T-cell (primary cell): ENCODE measurements around the gene SLC6A1. TPM values are rescaled to one million over a fixed set of nuclear protein-coding genes. Genes with fewer than 3 reads are reported as not detected.

Experiments
- ATAC-seq, 4 experiments: fragments of 200-7000 bp in 3 of 4; fragments of 150-1000 bp in 1 of 4; cut with Tn5 transposase; replicated peaks in 1 of 4; 1 replicate in 3 of 4; 2 replicates in 1 of 4; pipeline ENCODE4 v1.10.0; 2021; ENCODE audit warnings: moderate library complexity in 3 of 4, mild to moderate bottlenecking in 2 of 4, moderate number of reproducible peaks in 1 of 4
- CTCF ChIA-PET, 2 donors: fragments of 300-600 bp; sonication (Branson Sonifier 250); formaldehyde crosslinking; loops; one replicate each; lab custom pipeline; 2022; ENCODE audit warnings: antibody characterized with exemption in 2 of 2; lab: Charles Lee
- POLR2A ChIA-PET, 2 donors: fragments of 300-600 bp; sonication (Branson Sonifier 250); formaldehyde crosslinking; loops; one replicate each; lab custom pipeline; 2022; ENCODE audit warnings: antibody characterized with exemption in 2 of 2; lab: Charles Lee
- DNase-seq, 35 experiments: peaks; one replicate each; pipeline versions ENCODE4 v3.0.0 to v3.0.0-alpha.2; 2013 to 2023
- H3K27ac ChIP-seq: one replicate; pipeline ENCODE4 v1.5.1; 2013; ENCODE audit warnings: low read length
- H3K27me3 ChIP-seq, 2 experiments: replicated peaks in 1 of 2; 1 replicate in 1 of 2; 2 replicates in 1 of 2; pipeline versions ENCODE4 v1.6.1 to v1.7.0; 2013; ENCODE audit warnings: low read length in 1 of 2, mixed read lengths in 1 of 2; ENCODE audit not compliant: control insufficient read depth in 2 of 2, insufficient read depth in 2 of 2; ENCODE audit errors: extremely low read depth in 1 of 2
- H3K36me3 ChIP-seq, 2 donors: 1 replicate in 1 of 2; 2 replicates in 1 of 2; pipeline versions ENCODE4 v1.6.1 to v1.7.0; 2013; ENCODE audit warnings: low read length in 1 of 2; ENCODE audit not compliant: control insufficient read depth in 2 of 2, insufficient read depth in 1 of 2; ENCODE audit errors: extremely low read depth in 1 of 2
- H3K4me1 ChIP-seq, 2 experiments: 1 replicate in 1 of 2; 2 replicates in 1 of 2; pipeline versions ENCODE4 v1.6.1 to v1.7.0; 2013; ENCODE audit warnings: low read length in 2 of 2, mixed read lengths in 1 of 2; ENCODE audit not compliant: insufficient read depth in 2 of 2, control insufficient read depth in 1 of 2; ENCODE audit errors: extremely low read depth in 1 of 2
- H3K4me3 ChIP-seq, 2 donors: 1 replicate in 1 of 2; 2 replicates in 1 of 2; pipeline versions ENCODE4 v1.5.1 to v1.7.0; 2013; ENCODE audit warnings: mild to moderate bottlenecking in 2 of 2, low read length in 1 of 2, moderate library complexity in 1 of 2; ENCODE audit not compliant: control insufficient read depth in 1 of 2; ENCODE audit errors: extremely low read depth in 1 of 2
- H3K9me3 ChIP-seq: 2 replicates; pipeline ENCODE4 v1.7.0; 2013
- H3K27ac Mint-ChIP-seq, 2 donors: one replicate each; pipeline ENCODE4 v1.8.0; 2020 to 2021; ENCODE audit warnings: mild to moderate bottlenecking in 2 of 2, mixed read lengths in 2 of 2
- H3K27me3 Mint-ChIP-seq, 2 donors: one replicate each; pipeline ENCODE4 v1.8.0; 2021 to 2022; ENCODE audit warnings: mixed read lengths in 2 of 2
- H3K36me3 Mint-ChIP-seq: one replicate; pipeline ENCODE4 v1.8.0; 2021; ENCODE audit warnings: mixed read lengths
- H3K4me1 Mint-ChIP-seq, 3 donors: one replicate each; pipeline ENCODE4 v1.8.0; 2020 to 2022; ENCODE audit warnings: mixed read lengths in 3 of 3, mild to moderate bottlenecking in 1 of 3
- H3K4me3 Mint-ChIP-seq, 3 donors: one replicate each; pipeline ENCODE4 v1.8.0; 2020 to 2022; ENCODE audit warnings: mild to moderate bottlenecking in 3 of 3, mixed read lengths in 3 of 3, moderate library complexity in 3 of 3
- H3K9me3 Mint-ChIP-seq, 3 donors: one replicate each; pipeline ENCODE4 v1.8.0; 2020 to 2022; ENCODE audit warnings: mixed read lengths in 3 of 3
- WGBS: methylation state at CpG from one replicate; pipeline ENCODE4 v1.1.5; 2013; ENCODE audit warnings: missing lambda C conversion rate; ENCODE audit not compliant: insufficient coverage; 5-methylcytosine and 5-hydroxymethylcytosine counted together
- total RNA-seq, 35 experiments: library from RNA in 6 of 35; stranded (reverse) in 6 of 35; fragments of 120-200 nt in 1 of 35; gene quantifications; one replicate each; pipeline versions ENCODE4 v1.2.1 to v1.2.4 and lab custom pipeline; 2013 to 2026

Gene SLC6A1
- total RNA-seq, 5 donors from 2014 or later (not counting 1 experiment from before 2014, with no cell fraction given) = 0.13 to 0.16 TPM; not detected in 3

DNA sequence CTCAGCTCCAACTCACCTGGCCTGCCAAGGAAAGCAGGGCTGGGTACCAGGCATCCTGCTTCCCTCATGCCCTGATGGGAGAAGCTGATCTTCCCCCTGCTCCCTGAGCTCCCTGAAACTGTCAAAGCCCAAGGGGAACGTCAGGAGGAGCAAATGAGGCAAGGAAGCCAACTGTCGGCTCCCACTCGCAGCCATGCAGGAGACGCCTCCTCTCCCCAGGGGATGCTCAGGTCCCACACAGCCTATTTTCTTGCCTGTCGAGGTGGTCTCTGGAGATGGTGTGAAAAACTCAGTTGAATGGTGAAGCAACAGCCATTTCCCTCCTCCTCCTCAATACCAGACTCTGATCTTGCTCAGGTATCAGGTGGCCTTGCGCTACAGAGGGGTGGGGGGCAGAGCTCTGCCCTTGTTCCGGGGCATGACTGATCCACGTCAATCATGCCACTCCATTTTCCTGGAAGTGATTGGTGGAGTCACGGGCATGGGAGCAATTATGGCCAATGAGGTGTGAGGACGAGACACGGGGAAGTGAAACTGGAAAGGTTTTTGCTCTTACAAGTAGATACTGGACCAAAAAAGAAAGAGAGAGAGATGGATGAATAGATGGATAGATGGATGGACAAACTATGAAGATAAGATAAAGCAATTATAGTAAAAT, 58.2 kb downstream of the SLC6A1 start:
- no peaks in the 10 kb centered on the region for H3K4me1 Mint-ChIP-seq
- 54% methylated on average over 6 of the region's 11 CpGs for WGBS
- no peaks in the 10 kb centered on the region for H3K4me1 ChIP-seq
- no peaks in the 10 kb centered on the region for H3K9me3 ChIP-seq
- H3K4me3 ChIP-seq = no peak overlapping the region
- no peak overlapping the region for H3K27ac Mint-ChIP-seq
- CTCF ChIA-PET = no interaction called here
- H3K9me3 Mint-ChIP-seq = no peaks in the 10 kb centered on the region
- POLR2A ChIA-PET = no interaction called here
- H3K36me3 Mint-ChIP-seq = no peaks in the 10 kb centered on the region
- peaks cover 0 to 18% of the 10 kb centered on the region in 2 experiments for H3K27me3 ChIP-seq
- peaks cover 19 to 26% of the 10 kb centered on the region in 2 donors for H3K27me3 Mint-ChIP-seq
- ATAC-seq (no peak), DNase-seq (no peak)
- no peak overlapping the region for H3K4me3 Mint-ChIP-seq
- no peak overlapping the region for H3K27ac ChIP-seq
- no peaks in the 10 kb centered on the region for H3K36me3 ChIP-seq

- ChIA-PET CTCF (no interaction called here), POLR2A (no interaction called here)
- no peak overlapping the region for H3K4me3 Mint-ChIP-seq
- H3K9me3 ChIP-seq = no peaks in the 10 kb centered on the region
- H3K27ac ChIP-seq = no peak overlapping the region
- H3K27me3 Mint-ChIP-seq = peaks cover 37% of the 10 kb centered on the region in 2 donors
- H3K36me3 Mint-ChIP-seq = no peaks in the 10 kb centered on the region
- WGBS = 80% methylated on average over 3 of the region's 8 CpGs
- no peaks in the 10 kb centered on the region for H3K9me3 Mint-ChIP-seq
- H3K4me3 ChIP-seq = no peak overlapping the region
- no peaks in the 10 kb centered on the region for H3K4me1 ChIP-seq
- DNase-seq (no peak), ATAC-seq (no peak)
- no peak overlapping the region for H3K27ac Mint-ChIP-seq
- H3K36me3 ChIP-seq = no peaks in the 10 kb centered on the region
- no peaks in the 10 kb centered on the region for H3K4me1 Mint-ChIP-seq
- H3K27me3 ChIP-seq = peaks cover 0 to 23% of the 10 kb centered on the region in 2 experiments
These were observed 61.5 kb downstream of the SLC6A1 start for GRCh38 chr3:11053926-11054503.

DNA sequence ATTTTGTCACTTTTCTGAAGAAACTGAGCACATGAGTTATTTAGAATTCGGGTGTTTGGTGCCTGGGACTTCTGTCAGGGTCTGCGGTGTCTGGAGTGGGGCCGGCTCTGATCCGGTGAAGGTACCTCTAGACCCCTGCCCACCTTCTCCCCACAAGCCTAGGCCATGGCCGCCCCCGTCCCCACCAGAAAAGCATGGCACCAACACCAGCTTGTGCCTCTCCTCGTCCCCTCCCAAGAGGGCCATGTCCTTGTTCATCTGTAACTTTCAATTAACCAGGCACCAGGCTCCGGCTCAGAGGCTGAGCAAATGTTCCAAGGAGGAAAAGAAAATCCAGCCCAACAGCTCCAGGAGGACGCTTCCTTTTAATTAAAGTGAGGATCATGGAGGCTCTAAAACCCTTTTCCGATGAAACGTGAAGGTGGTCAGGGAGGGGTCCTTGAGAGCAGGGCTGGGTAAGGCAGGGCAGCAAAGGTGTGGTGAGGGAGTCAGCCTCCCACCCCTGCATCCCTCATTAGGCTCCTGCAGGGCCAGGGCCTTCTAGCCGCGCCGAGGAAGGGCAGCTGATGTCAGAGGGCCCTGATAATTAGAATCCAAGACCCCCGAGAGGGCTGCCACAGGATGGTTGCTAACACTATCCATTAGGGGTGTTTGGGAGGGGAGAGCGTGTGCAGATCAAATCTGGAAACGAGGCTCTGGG, 62.3 kb downstream of the SLC6A1 start:
- ATAC-seq = no peak
- POLR2A ChIA-PET = interaction anchor here in 1 of 2 donors (0.6 kb wide), 1 partner anchor 474 kb away, joined by 7 read pairs; no protein-coding TSS in a partner anchor
- H3K27ac Mint-ChIP-seq = no peak overlapping the region

DNA sequence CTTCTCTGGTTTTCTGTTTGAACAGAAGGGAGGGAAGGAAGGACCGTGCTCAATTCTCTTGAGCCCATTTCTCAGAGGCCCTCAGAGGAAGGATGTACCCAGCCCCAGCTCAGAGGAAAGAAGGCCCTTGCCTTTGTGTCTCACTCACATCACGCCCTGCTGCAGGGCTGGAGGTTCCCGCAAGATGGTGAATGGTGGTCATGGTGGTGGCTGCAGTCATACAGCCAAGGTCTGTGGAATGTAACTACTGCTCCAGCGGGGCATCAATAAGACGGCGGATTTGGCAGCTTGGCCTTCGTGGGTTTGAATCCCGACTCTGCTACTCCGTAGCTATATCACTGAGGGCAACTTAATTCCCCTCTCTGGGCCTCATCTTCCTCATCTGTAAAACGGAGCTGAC, 62.9 kb downstream of the SLC6A1 start:
- H3K27ac Mint-ChIP-seq = no peak overlapping the region
- no peaks in the 10 kb centered on the region for H3K9me3 Mint-ChIP-seq
- H3K36me3 Mint-ChIP-seq = no peaks in the 10 kb centered on the region
- ATAC-seq (no peak), DNase-seq (no peak)
- WGBS = 88% methylated on average over 6 of the region's 10 CpGs
- no peaks in the 10 kb centered on the region for H3K9me3 ChIP-seq
- H3K27me3 ChIP-seq = peaks cover 0 to 31% of the 10 kb centered on the region in 2 experiments
- no peak overlapping the region for H3K4me3 Mint-ChIP-seq
- H3K4me1 ChIP-seq = peaks cover 0 to under 1% of the 10 kb centered on the region in 2 experiments
- H3K36me3 ChIP-seq = no peaks in the 10 kb centered on the region
- CTCF ChIA-PET = interaction anchor here in 1 of 2 donors (0.8 kb wide), 1 partner anchor 9 kb away, joined by 4 read pairs; no protein-coding TSS in a partner anchor
- peaks cover 31 to 37% of the 10 kb centered on the region in 2 donors for H3K27me3 Mint-ChIP-seq
- H3K4me3 ChIP-seq = no peak overlapping the region
- POLR2A ChIA-PET = interaction anchor here in 1 of 2 donors (0.5 to 0.6 kb wide), 2 partner anchors 324 to 473 kb away, joined by 3 to 7 read pairs; no protein-coding TSS in a partner anchor
- peaks cover 3 to 4% (median 3%) of the 10 kb centered on the region in 3 donors for H3K4me1 Mint-ChIP-seq
- no peak overlapping the region for H3K27ac ChIP-seq

More for the DNA sequence above, 62.3 kb downstream of the SLC6A1 start:
- H3K9me3 Mint-ChIP-seq = no peaks in the 10 kb centered on the region
- no peak for DNase-seq
- CTCF ChIA-PET = no interaction called here
- peaks cover 32 to 37% of the 10 kb centered on the region in 2 donors for H3K27me3 Mint-ChIP-seq
- H3K36me3 Mint-ChIP-seq = no peaks in the 10 kb centered on the region
- Histone ChIP-seq H3K4me3 (no peak overlapping the region), H3K4me1 (no peaks in the 10 kb centered on the region), H3K36me3 (no peaks in the 10 kb centered on the region), H3K27ac (no peak overlapping the region), H3K9me3 (no peaks in the 10 kb centered on the region), H3K27me3 (peaks cover 0 to 28% of the 10 kb centered on the region in 2 experiments)
- 90% methylated on average over 8 of the region's 17 CpGs for WGBS
- no peak overlapping the region for H3K4me3 Mint-ChIP-seq
- no peaks in the 10 kb centered on the region for H3K4me1 Mint-ChIP-seq

GRCh38 chr3:11056531-11057050, 64.0 kb downstream of the SLC6A1 start:
- POLR2A ChIA-PET = no interaction called here

GRCh38 chr3:11057655-11058054, 65.1 kb downstream of the SLC6A1 start:
- no peak overlapping the region for H3K27ac ChIP-seq
- DNase-seq = no peak
- no peak for ATAC-seq
- peaks cover 0 to 6% of the 10 kb centered on the region in 2 experiments for H3K4me1 ChIP-seq
- H3K36me3 ChIP-seq = no peaks in the 10 kb centered on the region
- H3K36me3 Mint-ChIP-seq = no peaks in the 10 kb centered on the region
- 71% methylated on average over 4 of the region's 4 CpGs for WGBS
- H3K4me1 Mint-ChIP-seq = peaks cover 3 to 4% (median 3%) of the 10 kb centered on the region in 3 donors
- peaks cover 0 to 30% of the 10 kb centered on the region in 2 experiments for H3K27me3 ChIP-seq
- ChIA-PET CTCF (no interaction called here), POLR2A (no interaction called here)
- no peak overlapping the region for H3K4me3 ChIP-seq
- peaks cover 32 to 36% of the 10 kb centered on the region in 2 donors for H3K27me3 Mint-ChIP-seq
- H3K9me3 ChIP-seq = no peaks in the 10 kb centered on the region
- peaks cover 0 to 3% (median 0%) of the 10 kb centered on the region in 3 donors for H3K9me3 Mint-ChIP-seq
- H3K27ac Mint-ChIP-seq = no peak overlapping the region
- H3K4me3 Mint-ChIP-seq = no peak overlapping the region

More at GRCh38 chr3:11056531-11057050, 64.0 kb downstream of the SLC6A1 start:
- no peak overlapping the region for H3K4me3 ChIP-seq
- peaks cover 3 to 4% (median 3%) of the 10 kb centered on the region in 3 donors for H3K4me1 Mint-ChIP-seq
- H3K27me3 ChIP-seq = peaks cover 0 to 31% of the 10 kb centered on the region in 2 experiments
- H3K9me3 Mint-ChIP-seq = no peaks in the 10 kb centered on the region
- H3K4me3 Mint-ChIP-seq = no peak overlapping the region
- peaks cover 31% of the 10 kb centered on the region in 2 donors for H3K27me3 Mint-ChIP-seq
- no peak overlapping the region for H3K27ac Mint-ChIP-seq
- no peaks in the 10 kb centered on the region for H3K9me3 ChIP-seq
- no peaks in the 10 kb centered on the region for H3K36me3 Mint-ChIP-seq
- CTCF ChIA-PET = no interaction called here
- no peak overlapping the region for H3K27ac ChIP-seq
- H3K4me1 ChIP-seq = peaks cover 0 to 6% of the 10 kb centered on the region in 2 experiments
- no peak for ATAC-seq
- H3K36me3 ChIP-seq = no peaks in the 10 kb centered on the region
- DNase-seq = no peak
- 84% methylated on average over 7 of the region's 8 CpGs for WGBS
